MM.1S (cell line): Measurements from ENCODE around the gene LMTK2.

Experiments
- DNase-seq: peaks from one replicate; pipeline ENCODE4 v3.0.0-alpha.2; 2015
- H2AFZ ChIP-seq: fragments of 300-600 bp; sonication (generic); 2 replicates; pipeline ENCODE4 v1.6.0; 2016; ENCODE audit warnings: antibody characterized with exemption, low read length
- H3F3A ChIP-seq: fragments of 300-600 bp; sonication (generic); 2 replicates; pipeline ENCODE4 v1.6.1; 2016; ENCODE audit warnings: mild to moderate bottlenecking, antibody characterized with exemption, low read length, moderate library complexity, mixed read lengths; ENCODE audit not compliant: insufficient read depth
- H3K27ac ChIP-seq: fragments of 300-600 bp; sonication (generic); 2 replicates; pipeline ENCODE4 v1.5.1; 2016; ENCODE audit warnings: mild to moderate bottlenecking, low read length
- H3K27me3 ChIP-seq: fragments of 300-600 bp; sonication (generic); replicated peaks from 2 replicates; pipeline ENCODE4 v1.6.0; 2016; ENCODE audit warnings: low read length; ENCODE audit not compliant: insufficient read depth
- H3K36me3 ChIP-seq: fragments of 300-600 bp; sonication (generic); replicated peaks from 2 replicates; pipeline ENCODE4 v1.6.1; 2016; ENCODE audit warnings: mild to moderate bottlenecking, low read length, mixed read lengths; ENCODE audit not compliant: insufficient read depth
- H3K4me1 ChIP-seq: fragments of 300-600 bp; sonication (generic); 2 replicates; pipeline ENCODE4 v1.6.1; 2016; ENCODE audit warnings: low read length, mixed read lengths
- H3K4me2 ChIP-seq: fragments of 300-600 bp; sonication (generic); 2 replicates; pipeline ENCODE4 v1.6.0; 2016; ENCODE audit warnings: low read depth, low read length
- H3K4me3 ChIP-seq: fragments of 300-600 bp; sonication (generic); 2 replicates; pipeline ENCODE4 v1.5.1; 2016; ENCODE audit warnings: low read length, mixed read lengths
- H3K79me2 ChIP-seq: fragments of 300-600 bp; sonication (generic); 2 replicates; pipeline ENCODE4 v1.6.1; 2016; ENCODE audit warnings: mixed run types, low read length, mixed read lengths
- H3K9ac ChIP-seq: fragments of 300-600 bp; sonication (generic); 2 replicates; pipeline ENCODE4 v1.6.1; 2016; ENCODE audit warnings: low read length, mixed read lengths
- H3K9me2 ChIP-seq: fragments of 300-600 bp; sonication (generic); replicated peaks from 2 replicates; pipeline ENCODE4 v1.6.1; 2016; ENCODE audit warnings: mild to moderate bottlenecking, low read length, mixed read lengths; ENCODE audit not compliant: insufficient read depth
- H3K9me3 ChIP-seq: fragments of 300-600 bp; sonication (generic); replicated peaks from 2 replicates; pipeline ENCODE4 v1.6.1; 2016; ENCODE audit warnings: mild to moderate bottlenecking, low read length, mixed read lengths; ENCODE audit not compliant: insufficient read depth
- H4K20me1 ChIP-seq: fragments of 300-600 bp; sonication (generic); 2 replicates; pipeline ENCODE4 v1.6.1; 2016; ENCODE audit warnings: mild to moderate bottlenecking, low read length, moderate library complexity, mixed read lengths; ENCODE audit not compliant: insufficient read depth
- CTCF ChIP-seq: fragments of 300-600 bp; sonication (generic); IDR thresholded peaks from 2 replicates; pipeline ENCODE4 v1.5.1; 2016; ENCODE audit warnings: antibody characterized with exemption, low read length, mixed read lengths
- EZH2 ChIP-seq: fragments of 300-600 bp; sonication (generic); optimal IDR thresholded peaks from 2 replicates; pipeline ENCODE3; 2017; ENCODE audit warnings: low read depth, mild to moderate bottlenecking, antibody characterized with exemption, low read length, mixed read lengths
- EZH2phosphoT487 ChIP-seq: fragments of 300-600 bp; sonication (generic); IDR thresholded peaks from 2 replicates; pipeline ENCODE4 v1.6.1; 2018; ENCODE audit warnings: antibody characterized with exemption, low read length

Gene LMTK2

GRCh38 chr7:98112077-98112476 lies 5.4 kb downstream of the LMTK2 start:
- Histone ChIP-seq H4K20me1 (peaks cover 28% of the 10 kb centered on the region), H3K79me2 (peaks cover 98% of the 10 kb centered on the region), H3F3A (no peaks in the 10 kb centered on the region), H3K27ac (no peak overlapping the region), H3K9ac (no peak overlapping the region), H3K4me1 (0 out of 2 replicates have a peak, but pooled peaks cover 8% of the 10 kb centered on the region), H3K9me3 (no peaks in the 10 kb centered on the region), H3K27me3 (no peaks in the 10 kb centered on the region), H2AFZ (no peak overlapping the region), H3K4me2 (no peak overlapping the region), H3K9me2 (no peaks in the 10 kb centered on the region), H3K4me3 (no peak overlapping the region), H3K36me3 (no peaks in the 10 kb centered on the region)
- no peak for TF ChIP-seq EZH2
- TF ChIP-seq EZH2phosphoT487, result no peak
- no peak for TF ChIP-seq CTCF
- DNase-seq, result no peak

GRCh38 chr7:98115746-98116525 lies 9.3 kb downstream of the LMTK2 start:
- no peaks in the 10 kb centered on the region for H3F3A ChIP-seq
- no peak for DNase-seq
- no peak overlapping the region for H3K4me2 ChIP-seq
- H3K4me3 ChIP-seq, result no peak overlapping the region
- no peak overlapping the region for H2AFZ ChIP-seq
- H3K9me2 ChIP-seq, result no peaks in the 10 kb centered on the region
- peaks cover 16% of the 10 kb centered on the region; the same call in 1 of the 2 replicates for H4K20me1 ChIP-seq
- TF ChIP-seq EZH2, result no peak
- no peak for TF ChIP-seq EZH2phosphoT487
- TF ChIP-seq CTCF, result no peak
- peaks cover 95% of the 10 kb centered on the region for H3K79me2 ChIP-seq
- no peaks in the 10 kb centered on the region for H3K4me1 ChIP-seq
- H3K27me3 ChIP-seq, result no peaks in the 10 kb centered on the region
- H3K9ac ChIP-seq, result no peak overlapping the region
- H3K27ac ChIP-seq, result no peak overlapping the region
- H3K9me3 ChIP-seq, result no peaks in the 10 kb centered on the region
- H3K36me3 ChIP-seq, result no peaks in the 10 kb centered on the region

DNA sequence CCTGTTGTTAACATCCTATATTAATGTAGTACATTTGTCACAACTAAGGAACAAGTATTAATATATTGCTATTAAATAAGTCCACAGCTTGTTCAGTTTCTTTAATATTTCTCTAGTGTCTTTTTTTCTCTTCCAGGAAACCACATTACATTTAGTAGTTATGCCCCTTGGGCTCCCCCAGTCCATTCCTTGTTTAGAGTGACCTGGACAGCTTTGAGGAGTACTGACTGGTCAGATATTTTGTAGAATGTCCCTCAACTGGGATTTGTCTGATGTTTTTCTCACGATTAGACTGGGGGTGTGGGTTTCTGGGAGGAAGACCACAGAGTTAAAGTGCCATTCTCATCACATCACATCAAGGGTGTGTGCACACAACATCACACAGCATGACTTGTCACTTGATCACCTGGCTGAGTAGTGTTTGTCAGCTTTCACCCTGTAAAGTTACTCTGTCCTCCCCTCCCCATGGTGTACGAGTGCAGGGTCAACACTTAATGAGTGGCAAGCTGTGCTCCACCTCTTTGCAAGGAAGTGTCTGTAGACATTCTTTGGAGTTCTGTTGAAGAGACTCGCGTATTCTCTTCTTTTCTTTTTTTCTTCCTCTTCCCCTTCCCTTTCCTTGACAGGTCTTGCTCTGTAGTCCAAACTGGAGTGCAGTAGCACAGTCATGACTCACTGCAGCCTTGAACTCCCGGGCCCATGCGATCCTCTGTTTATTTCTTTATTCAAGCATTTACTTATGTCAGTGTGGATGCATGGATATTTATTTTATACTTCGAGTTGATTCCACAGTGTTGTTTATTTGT lies 10.2 kb downstream of the LMTK2 start:
- no peak overlapping the region for H3K4me2 ChIP-seq
- no peaks in the 10 kb centered on the region for H3K36me3 ChIP-seq
- H4K20me1 ChIP-seq, result 0 out of 2 replicates have a peak, but pooled peaks cover 8% of the 10 kb centered on the region
- peaks cover 95% of the 10 kb centered on the region for H3K79me2 ChIP-seq
- H3K9me2 ChIP-seq, result no peaks in the 10 kb centered on the region
- H3K9me3 ChIP-seq, result no peaks in the 10 kb centered on the region
- no peak overlapping the region for H2AFZ ChIP-seq
- TF ChIP-seq CTCF (no peak), EZH2 (no peak), EZH2phosphoT487 (no peak)
- no peak for DNase-seq
- H3K27ac ChIP-seq, result no peak overlapping the region
- no peaks in the 10 kb centered on the region for H3K27me3 ChIP-seq
- no peak overlapping the region for H3K9ac ChIP-seq
- H3F3A ChIP-seq, result no peaks in the 10 kb centered on the region
- no peaks in the 10 kb centered on the region for H3K4me1 ChIP-seq
- H3K4me3 ChIP-seq, result no peak overlapping the region
